Hepatocyte (in vitro differentiated cells): Measurements from ENCODE around the gene SPAM1. TPM values are rescaled to one million over a fixed set of nuclear protein-coding genes. Genes with fewer than 3 reads are reported as not detected.

ENCODE experiments used
- DNase-seq: peaks from one replicate; pipeline ENCODE4 v3.0.0-alpha.2; 2016; ENCODE audit warnings: low spot score
- H2AFZ ChIP-seq: fragments of 200-600 bp; sonication (generic); 2 replicates; pipeline ENCODE4 v1.6.0; 2016; ENCODE audit warnings: antibody characterized with exemption, mild to moderate bottlenecking
- H3K27ac ChIP-seq: fragments of 200-600 bp; sonication (generic); 2 replicates; pipeline ENCODE4 v1.5.1; 2016; ENCODE audit warnings: mild to moderate bottlenecking
- H3K27me3 ChIP-seq: fragments of 200-600 bp; sonication (generic); 2 replicates; pipeline ENCODE4 v1.6.1; 2016
- H3K36me3 ChIP-seq: fragments of 200-600 bp; sonication (generic); replicated peaks from 2 replicates; pipeline ENCODE4 v1.5.1; 2016; ENCODE audit warnings: low read depth; ENCODE audit not compliant: insufficient read depth
- H3K4me1 ChIP-seq: fragments of 200-600 bp; sonication (generic); 2 replicates; pipeline ENCODE4 v1.5.1; 2016; ENCODE audit warnings: mild to moderate bottlenecking, moderate library complexity; ENCODE audit not compliant: insufficient read depth
- H3K4me2 ChIP-seq: fragments of 200-600 bp; sonication (generic); 2 replicates; pipeline ENCODE4 v1.6.0; 2016
- H3K4me3 ChIP-seq: fragments of 200-600 bp; sonication (generic); 2 replicates; pipeline ENCODE4 v1.5.1; 2016; ENCODE audit warnings: mild to moderate bottlenecking
- H3K79me2 ChIP-seq: fragments of 200-600 bp; sonication (generic); 2 replicates; pipeline ENCODE4 v1.6.0; 2017; ENCODE audit warnings: mild to moderate bottlenecking
- H3K9me2 ChIP-seq: fragments of 200-600 bp; sonication (generic); replicated peaks from 2 replicates; pipeline ENCODE4 v1.6.0; 2017; ENCODE audit warnings: mild to moderate bottlenecking; ENCODE audit not compliant: insufficient read depth
- H3K9me3 ChIP-seq: fragments of 200-600 bp; sonication (generic); 2 replicates; pipeline ENCODE4 v1.5.1; 2016; ENCODE audit warnings: low read depth, mild to moderate bottlenecking
- H4K20me1 ChIP-seq: fragments of 200-600 bp; sonication (generic); 2 replicates; pipeline ENCODE4 v1.6.0; 2016; ENCODE audit warnings: mild to moderate bottlenecking; ENCODE audit not compliant: insufficient read depth, poor library complexity, severe bottlenecking
- EZH2 ChIP-seq: fragments of 200-600 bp; sonication (generic); IDR thresholded peaks from 2 replicates; pipeline ENCODE4 v1.6.1; 2016; ENCODE audit warnings: antibody characterized with exemption, mild to moderate bottlenecking, borderline replicate concordance
- EZH2phosphoT487 ChIP-seq: fragments of 200-600 bp; sonication (generic); IDR thresholded peaks from one replicate; pipeline ENCODE4 v1.6.1; 2018; ENCODE audit warnings: antibody characterized with exemption, mild to moderate bottlenecking, low read depth, moderate library complexity; ENCODE audit not compliant: unreplicated experiment, severe bottlenecking
- WGBS: methylation state at CpG from one replicate; pipeline ENCODE4 v1.1.6; 2016; ENCODE audit warnings: low lambda C conversion rate; ENCODE audit errors: missing lambda C conversion rate; 5-methylcytosine and 5-hydroxymethylcytosine counted together
- polyA plus RNA-seq: library from polyadenylated mRNA; unstranded; fragments of >200 nt; fragmentation: Nextera tagmentation; extraction: Ambion mirVana; gene quantifications from 2 replicates; pipeline ENCODE4 v1.2.1, GENCODE V29; 2016
- total RNA-seq: library from RNA; depleted of rRNA; stranded (reverse); fragments of >200 nt; gene quantifications from 2 replicates; pipeline ENCODE4 v1.2.3, GENCODE V29; 2014
- TF ChIP-seq, protein P1 (sequence below): fragments of 200-600 bp; sonication (generic); IDR thresholded peaks from 2 replicates; pipeline ENCODE4 v1.5.1; 2016; ENCODE audit warnings: antibody characterized with exemption, mild to moderate bottlenecking; ENCODE audit not compliant: poor library complexity

SPAM1 gene
- total and polyA plus RNA-seq, 2 experiments from 2014 or later, result not detected

- 90% methylated on average over 4 of the region's 4 CpGs for WGBS
- no peaks in the 10 kb centered on the region for H3K79me2 ChIP-seq
Observed at GRCh38 chr7:123923599-123923998, 1.4 kb upstream of the SPAM1 start.

GRCh38 chr7:123929107-123929506, 4.1 kb downstream of the SPAM1 start:
- H3K4me1 ChIP-seq, result peaks cover 19% of the 10 kb centered on the region
- H2AFZ ChIP-seq, result no peak overlapping the region
- H3K9me2 ChIP-seq, result no peaks in the 10 kb centered on the region
- no peaks in the 10 kb centered on the region for H4K20me1 ChIP-seq
- H3K36me3 ChIP-seq, result no peaks in the 10 kb centered on the region
- no peak overlapping the region for H3K4me3 ChIP-seq
- no peaks in the 10 kb centered on the region for H3K27me3 ChIP-seq
- peak; percentile 64 for DNase-seq
- H3K27ac ChIP-seq, result peak overlapping the region; percentile 82
- no peak for TF ChIP-seq EZH2phosphoT487
- TF ChIP-seq, protein P1, sequence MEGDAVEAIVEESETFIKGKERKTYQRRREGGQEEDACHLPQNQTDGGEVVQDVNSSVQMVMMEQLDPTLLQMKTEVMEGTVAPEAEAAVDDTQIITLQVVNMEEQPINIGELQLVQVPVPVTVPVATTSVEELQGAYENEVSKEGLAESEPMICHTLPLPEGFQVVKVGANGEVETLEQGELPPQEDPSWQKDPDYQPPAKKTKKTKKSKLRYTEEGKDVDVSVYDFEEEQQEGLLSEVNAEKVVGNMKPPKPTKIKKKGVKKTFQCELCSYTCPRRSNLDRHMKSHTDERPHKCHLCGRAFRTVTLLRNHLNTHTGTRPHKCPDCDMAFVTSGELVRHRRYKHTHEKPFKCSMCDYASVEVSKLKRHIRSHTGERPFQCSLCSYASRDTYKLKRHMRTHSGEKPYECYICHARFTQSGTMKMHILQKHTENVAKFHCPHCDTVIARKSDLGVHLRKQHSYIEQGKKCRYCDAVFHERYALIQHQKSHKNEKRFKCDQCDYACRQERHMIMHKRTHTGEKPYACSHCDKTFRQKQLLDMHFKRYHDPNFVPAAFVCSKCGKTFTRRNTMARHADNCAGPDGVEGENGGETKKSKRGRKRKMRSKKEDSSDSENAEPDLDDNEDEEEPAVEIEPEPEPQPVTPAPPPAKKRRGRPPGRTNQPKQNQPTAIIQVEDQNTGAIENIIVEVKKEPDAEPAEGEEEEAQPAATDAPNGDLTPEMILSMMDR, result no peak
- TF ChIP-seq EZH2, result no peak
- no peaks in the 10 kb centered on the region for H3K9me3 ChIP-seq
- no peak overlapping the region for H3K4me2 ChIP-seq
- H3K79me2 ChIP-seq, result no peaks in the 10 kb centered on the region

More at GRCh38 chr7:123923599-123923998, 1.4 kb upstream of the SPAM1 start:
- Histone ChIP-seq H3K36me3 (no peaks in the 10 kb centered on the region), H3K27ac (no peak overlapping the region), H2AFZ (no peak overlapping the region), H3K4me3 (no peak overlapping the region), H3K9me2 (no peaks in the 10 kb centered on the region), H4K20me1 (no peaks in the 10 kb centered on the region), H3K4me2 (no peak overlapping the region), H3K27me3 (no peaks in the 10 kb centered on the region), H3K9me3 (no peaks in the 10 kb centered on the region), H3K4me1 (peaks cover 8% of the 10 kb centered on the region)
- no peak for DNase-seq
- no peak for TF ChIP-seq EZH2
- no peak for TF ChIP-seq EZH2phosphoT487
- TF ChIP-seq, protein P1, result no peak

DNA sequence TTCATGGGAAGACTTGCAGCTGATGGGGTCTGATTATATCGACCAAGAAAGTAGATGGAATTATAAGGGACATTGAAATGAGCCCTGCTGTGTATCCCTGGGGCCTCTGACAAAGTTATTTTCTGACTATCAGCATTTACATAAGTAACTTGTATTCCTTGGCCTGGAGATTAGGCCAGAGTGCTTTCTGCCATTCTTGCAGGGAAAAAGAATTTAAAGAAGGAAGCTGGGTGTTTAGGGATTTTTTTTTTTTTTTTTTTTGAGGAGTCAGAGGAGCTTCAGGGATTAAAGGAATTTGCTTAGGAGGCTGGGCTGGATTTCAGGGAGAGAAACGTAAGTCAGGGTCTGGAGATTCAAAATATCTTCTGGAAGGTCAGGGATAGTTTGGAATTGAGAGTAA, 4.6 kb downstream of the SPAM1 start:
- H3K4me2 ChIP-seq, result no peak overlapping the region
- no peak overlapping the region for H3K4me3 ChIP-seq
- peaks cover 19% of the 10 kb centered on the region for H3K4me1 ChIP-seq
- 39% methylated on average over 2 of the region's 2 CpGs for WGBS
- H3K27ac ChIP-seq, result peak overlapping the region; percentile 82
- no peaks in the 10 kb centered on the region for H4K20me1 ChIP-seq
- H3K9me3 ChIP-seq, result peaks cover 5% of the 10 kb centered on the region
- TF ChIP-seq, protein P1, result no peak
- TF ChIP-seq EZH2 (no peak), EZH2phosphoT487 (no peak)
- no peak for DNase-seq
- H3K79me2 ChIP-seq, result no peaks in the 10 kb centered on the region
- no peak overlapping the region for H2AFZ ChIP-seq
- no peaks in the 10 kb centered on the region for H3K9me2 ChIP-seq
- no peaks in the 10 kb centered on the region for H3K27me3 ChIP-seq
- no peaks in the 10 kb centered on the region for H3K36me3 ChIP-seq
